GM18520 (cell line): ENCODE data around the gene EEF1AKMT1.

Experiments used
- ATAC-seq: cut with Tn5 transposase; IDR thresholded peaks from one replicate; pipeline ENCODE4 v1.9.1; 2021; ENCODE audit not compliant: unreplicated experiment

EEF1AKMT1 gene

GRCh38 chr13:20721058-20721453, 52.7 kb downstream of the EEF1AKMT1 start:
- no peak for ATAC-seq

- ATAC-seq = no peak
These were observed 53.3 kb downstream of the EEF1AKMT1 start for GRCh38 chr13:20720499-20720898.

GRCh38 chr13:20719783-20720182, 54.0 kb downstream of the EEF1AKMT1 start:
- ATAC-seq = no peak

- no peak for ATAC-seq
These were observed 54.7 kb downstream of the EEF1AKMT1 start for GRCh38 chr13:20718958-20719566.

- ATAC-seq = no peak
These were observed 55.9 kb downstream of the EEF1AKMT1 start for GRCh38 chr13:20717581-20718542.

GRCh38 chr13:20716951-20717350, 56.8 kb downstream of the EEF1AKMT1 start:
- no peak for ATAC-seq

GRCh38 chr13:20715330-20715712, 58.4 kb downstream of the EEF1AKMT1 start:
- no peak for ATAC-seq

GRCh38 chr13:20714563-20715329, 59.0 kb downstream of the EEF1AKMT1 start:
- no peak for ATAC-seq

- ATAC-seq = no peak
These were observed 59.6 kb downstream of the EEF1AKMT1 start for GRCh38 chr13:20714161-20714560.

- ATAC-seq = no peak
These were observed 60.0 kb downstream of the EEF1AKMT1 start for GRCh38 chr13:20713751-20714150.

GRCh38 chr13:20713014-20713376, 60.8 kb downstream of the EEF1AKMT1 start:
- ATAC-seq = no peak

GRCh38 chr13:20711301-20712044, 62.3 kb downstream of the EEF1AKMT1 start:
- ATAC-seq = no peak

- ATAC-seq = no peak
These were observed 64.0 kb downstream of the EEF1AKMT1 start for GRCh38 chr13:20709782-20710181.

- ATAC-seq = no peak
These were observed 64.4 kb downstream of the EEF1AKMT1 start for GRCh38 chr13:20709369-20709768.

GRCh38 chr13:20708216-20708615, 65.5 kb downstream of the EEF1AKMT1 start:
- ATAC-seq = no peak

GRCh38 chr13:20706661-20707060, 67.1 kb downstream of the EEF1AKMT1 start:
- ATAC-seq = no peak

GRCh38 chr13:20704459-20705069, 69.2 kb downstream of the EEF1AKMT1 start:
- ATAC-seq = no peak

- peak; percentile 90 for ATAC-seq
These were observed 69.8 kb downstream of the EEF1AKMT1 start for GRCh38 chr13:20703780-20704458.

GRCh38 chr13:20702915-20703779, 70.6 kb downstream of the EEF1AKMT1 start, which contains the start of gene IL17D:
TSS of gene IL17D (plus strand) at chr13:20703699. CDS start at chr13:20704002, 303 bp downstream.
- ATAC-seq = peak; percentile 10
